Activated T-helper 1 cell treated with Interleukin-2 at 50 U/mL for 16 hours (primary cell): ENCODE data around the gene CCDC144A.
"Not testable (repeated sequence)": the region's sequence is repeated elsewhere in the genome, so short reads cannot be mapped to it uniquely, and the experiment has no call there.

Experiments
- DNase-seq: peaks from one replicate; pipeline ENCODE4 v3.0.0-alpha.2; 2020; ENCODE audit warnings: low read depth

CCDC144A gene

GRCh38 chr17:16751224-16751923 is 61.3 kb downstream of the CCDC144A start:
- DNase-seq: not testable (repeated sequence)

- not testable (repeated sequence) for DNase-seq
Measured at GRCh38 chr17:16751924-16752287, 61.9 kb downstream of the CCDC144A start.

- not testable (repeated sequence) for DNase-seq
Measured at GRCh38 chr17:16757520-16757919, 67.5 kb downstream of the CCDC144A start.

- not testable (repeated sequence) for DNase-seq
Measured at GRCh38 chr17:16758177-16758576, 68.1 kb downstream of the CCDC144A start.

GRCh38 chr17:16768290-16769175 is 78.5 kb downstream of the CCDC144A start:
- not testable (repeated sequence) for DNase-seq

GRCh38 chr17:16772394-16773145 is 82.5 kb downstream of the CCDC144A start:
- DNase-seq: not testable (repeated sequence)

GRCh38 chr17:16773146-16773522 is 83.1 kb downstream of the CCDC144A start:
- not testable (repeated sequence) for DNase-seq

- DNase-seq: not testable (repeated sequence)
Measured at GRCh38 chr17:16787851-16788250, 97.8 kb downstream of the CCDC144A start.

- DNase-seq: not testable (repeated sequence)
Measured at GRCh38 chr17:16788889-16789536, 99.0 kb downstream of the CCDC144A start.

- not testable (repeated sequence) for DNase-seq
Measured at GRCh38 chr17:16789622-16790021, 99.6 kb downstream of the CCDC144A start.

GRCh38 chr17:16790313-16790871 is 100.4 kb downstream of the CCDC144A start:
- not testable (repeated sequence) for DNase-seq

GRCh38 chr17:16794215-16794614 is 104.2 kb downstream of the CCDC144A start:
- DNase-seq: not testable (repeated sequence)

- DNase-seq: not testable (repeated sequence)
Measured at GRCh38 chr17:16795894-16796293, 105.9 kb downstream of the CCDC144A start.

GRCh38 chr17:16804851-16805250 is 114.8 kb downstream of the CCDC144A start:
- not testable (repeated sequence) for DNase-seq

GRCh38 chr17:16806599-16806998 is 116.6 kb downstream of the CCDC144A start:
- DNase-seq: not testable (repeated sequence)

- not testable (repeated sequence) for DNase-seq
Measured at GRCh38 chr17:16807620-16808019, 117.6 kb downstream of the CCDC144A start.

- not testable (repeated sequence) for DNase-seq
Measured at GRCh38 chr17:16810236-16810635, 120.2 kb downstream of the CCDC144A start.

GRCh38 chr17:16812126-16812525 is 122.1 kb downstream of the CCDC144A start:
- not testable (repeated sequence) for DNase-seq

- DNase-seq: no peak
Measured at GRCh38 chr17:16814439-16814838, 124.4 kb downstream of the CCDC144A start.

GRCh38 chr17:16817201-16817600 is 127.2 kb downstream of the CCDC144A start:
- no peak for DNase-seq

- DNase-seq: not testable (repeated sequence)
Measured at GRCh38 chr17:16817940-16818339, 127.9 kb downstream of the CCDC144A start.
